Ovary (tissue), 9 donors: ENCODE data around the gene RPS24. TPM values are rescaled to one million over a fixed set of nuclear protein-coding genes. Genes with fewer than 3 reads are reported as not detected.

Experiments used
- DNase-seq, 5 donors: peaks; one replicate each; pipeline ENCODE4 v3.0.0-alpha.2; 2019 to 2020
- H3K27ac ChIP-seq, 2 donors: fragments of 200-600 bp; one replicate each; pipeline versions ENCODE4 v1.5.1 to v1.8.0; 2019 to 2022
- H3K27me3 ChIP-seq: fragments of 200-600 bp; one replicate; pipeline ENCODE4 v1.8.0; 2022
- H3K36me3 ChIP-seq: fragments of 200-600 bp; sonication (generic); one replicate; pipeline ENCODE4 v1.5.1; 2019
- H3K4me1 ChIP-seq: one replicate; pipeline ENCODE4 v1.8.1; 2013; ENCODE audit warnings: mild to moderate bottlenecking, moderate library complexity; ENCODE audit not compliant: insufficient read depth
- H3K4me3 ChIP-seq: fragments of 200-600 bp; sonication (generic); one replicate; pipeline ENCODE4 v1.5.1; 2017
- H3K9me3 ChIP-seq, 2 donors: fragments of 200-600 bp in 1 of 2; sonication (generic) in 1 of 2; one replicate each; pipeline versions ENCODE4 v1.5.1 to v1.8.1; 2013 to 2019; ENCODE audit warnings: mild to moderate bottlenecking in 1 of 2, moderate library complexity in 1 of 2
- CTCF ChIP-seq, 3 donors: fragments of 450-650 bp in 2 of 3; fragments of 200-600 bp in 1 of 3; IDR thresholded peaks; one replicate each; pipeline versions ENCODE4 v1.5.1 to v1.8.0; 2016 to 2022; ENCODE audit warnings: antibody characterized with exemption in 3 of 3, mild to moderate bottlenecking in 1 of 3
- EP300 ChIP-seq: sonication (generic); formaldehyde crosslinking; IDR thresholded peaks from one replicate; pipeline ENCODE4 v1.6.1; 2017; ENCODE audit warnings: antibody characterized with exemption
- POLR2A ChIP-seq: fragments of 450-650 bp; IDR thresholded peaks from one replicate; pipeline ENCODE4 v1.6.1; 2017; ENCODE audit warnings: antibody characterized with exemption, mild to moderate bottlenecking, moderate library complexity
- WGBS, 3 donors: extraction: QIAGEN DNeasy Blood & Tissue Kit in 1 of 3; methylation state at CpG; one replicate each; pipeline versions ENCODE4 v1.1.5 to v1.1.7; 2013 to 2017; 5-methylcytosine and 5-hydroxymethylcytosine counted together
- intact Hi-C, 4 donors: fragments of 100-400 bp; cut with DNase I; formaldehyde crosslinking; loops; one replicate each; pipeline versions ENCODE4 v1.11.0 to v1.15.1; 2022 to 2023
- polyA plus RNA-seq, 2 donors: library from polyadenylated mRNA; stranded (reverse); fragments of 200-250 nt in 1 of 2; fragments of 350-450 nt in 1 of 2; fragmentation: Illumina TruSeq in 1 of 2; extraction: RNeasy Lipid Tissue Mini Kit (QIAGEN cat#74804) in 1 of 2; gene quantifications; one replicate each; pipeline ENCODE4 v1.2.3, GENCODE V29; 2013 to 2014
- total RNA-seq, 7 donors: library from RNA; depleted of rRNA in 2 of 7; stranded (reverse); fragments of >200 nt in 2 of 7; fragmentation: NEBNext Ultra II Directional in 3 of 7; extraction: Animal tissue kit (Norgen Biotek cat#: 25700) in 3 of 7; gene quantifications; one replicate each; pipeline versions ENCODE4 v1.1.0 to v1.2.4, GENCODE V29; 2016 to 2023
- donor health status: DM: no; HTN: no; CAD: no; lungs with moderate emphysema.
- donor health status: DM: no; HTN: no; CAD: no.
- donor health status: Bipolar disorder and iron deficiency.
- donor health status: DM: yes; HTN: yes; CAD: no.
- donor health status: DM: no; HTN: no; CAD: no.
- donor health status: DM: yes; HTN: yes; CAD: no.

The RPS24 gene
- total and polyA plus RNA-seq, 9 donors, result 2,773 to 9,785 (median 4,074) TPM

GRCh38 chr10:78044699-78045098 is 11.0 kb downstream of the RPS24 start:
- H3K36me3 ChIP-seq, result no peaks in the 10 kb centered on the region
- no peaks in the 10 kb centered on the region for H3K27me3 ChIP-seq
- no peak overlapping the region for H3K27ac ChIP-seq
- intact Hi-C loops, result loop anchor here (5.0 to 10.0 kb wide), 5 partner anchors 168 to 1153 kb away; partner anchors contain the start of gene ZMIZ1 (in 1 of the 4)
- H3K4me1 ChIP-seq, result no peaks in the 10 kb centered on the region
- TF ChIP-seq POLR2A, result no peak
- TF ChIP-seq CTCF (IDR thresholded peaks at IDR 0.05), result no peak
- TF ChIP-seq EP300, result no peak
- H3K4me3 ChIP-seq, result no peak overlapping the region
- no peak for DNase-seq
- WGBS, 3 donors, result 34 to 38% (median 35%) methylated on average over 10 of the region's 10 CpGs
- H3K9me3 ChIP-seq, result no peaks in the 10 kb centered on the region

- DNase-seq, result no peak
- intact Hi-C loops, result loop anchor here (5.0 to 10.0 kb wide), 5 partner anchors 167 to 1152 kb away; partner anchors contain the start of gene ZMIZ1 (in 1 of the 4)
- Histone ChIP-seq H3K9me3 (no peaks in the 10 kb centered on the region), H3K4me3 (no peak overlapping the region), H3K27ac (no peak overlapping the region), H3K27me3 (no peaks in the 10 kb centered on the region), H3K36me3 (no peaks in the 10 kb centered on the region), H3K4me1 (no peaks in the 10 kb centered on the region)
- 73 to 85% (median 81%) methylated on average over 10 of the region's 10 CpGs for WGBS, 3 donors
- TF ChIP-seq CTCF (IDR thresholded peaks at IDR 0.05) (no peak), POLR2A (no peak), EP300 (no peak)
These were observed 11.6 kb downstream of the RPS24 start for GRCh38 chr10:78045237-78045636.

GRCh38 chr10:78045856-78046255 is 12.2 kb downstream of the RPS24 start:
- no peaks in the 10 kb centered on the region for H3K36me3 ChIP-seq
- DNase-seq, result no peak
- intact Hi-C loops, result loop anchor here (5.0 to 10.0 kb wide), 5 partner anchors 166 to 1151 kb away; partner anchors contain the start of gene ZMIZ1 (in 1 of the 4)
- H3K4me3 ChIP-seq, result no peak overlapping the region
- H3K9me3 ChIP-seq, result no peaks in the 10 kb centered on the region
- H3K27ac ChIP-seq, result no peak overlapping the region
- WGBS, 3 donors, result 83 to 91% (median 88%) methylated on average over 8 of the region's 8 CpGs
- TF ChIP-seq EP300 (no peak), POLR2A (no peak), CTCF (IDR thresholded peaks at IDR 0.05) (no peak)
- H3K4me1 ChIP-seq, result no peaks in the 10 kb centered on the region
- no peaks in the 10 kb centered on the region for H3K27me3 ChIP-seq

- 74 to 86% (median 75%) methylated on average over 10 of the region's 10 CpGs for WGBS, 3 donors
- Histone ChIP-seq H3K36me3 (no peaks in the 10 kb centered on the region), H3K4me1 (no peaks in the 10 kb centered on the region), H3K27me3 (no peaks in the 10 kb centered on the region), H3K4me3 (no peak overlapping the region), H3K9me3 (no peaks in the 10 kb centered on the region), H3K27ac (no peak overlapping the region)
- TF ChIP-seq EP300, result no peak
- TF ChIP-seq CTCF (IDR thresholded peaks at IDR 0.05), result no peak
- no peak for TF ChIP-seq POLR2A
- intact Hi-C loops, result loop anchor here (5.0 to 10.0 kb wide), 5 partner anchors 166 to 1151 kb away; partner anchors contain the start of gene ZMIZ1 (in 1 of the 4)
- DNase-seq, result no peak
These were observed 13.1 kb downstream of the RPS24 start for GRCh38 chr10:78046711-78047269.
